Activated CD4-positive, alpha-beta memory T cell treated with anti-CD3 and anti-CD28 coated beads for 36 hours (primary cell): ENCODE measurements around the gene FKBP14. TPM values are rescaled to one million over a fixed set of nuclear protein-coding genes. Genes with fewer than 3 reads are reported as not detected.

ENCODE experiments used
- CTCF ChIA-PET: fragments of 350-600 bp; sonication (Branson Sonifier 250); formaldehyde crosslinking; loops from one replicate; lab custom pipeline; 2021; ENCODE audit warnings: antibody characterized with exemption, inconsistent platforms; lab: Charles Lee
- POLR2A ChIA-PET: fragments of 350-600 bp; sonication (Branson Sonifier 250); formaldehyde crosslinking; loops from one replicate; lab custom pipeline; 2021; ENCODE audit warnings: antibody characterized with exemption; lab: Charles Lee
- DNase-seq: peaks from one replicate; pipeline ENCODE4 v3.0.0-alpha.2; 2020
- H3K27ac Mint-ChIP-seq: one replicate; pipeline ENCODE4 v1.8.0; 2021; ENCODE audit warnings: mixed read lengths
- H3K27me3 Mint-ChIP-seq: one replicate; pipeline ENCODE4 v1.8.0; 2021; ENCODE audit warnings: mixed read lengths
- H3K36me3 Mint-ChIP-seq: one replicate; pipeline ENCODE4 v1.8.0; 2021; ENCODE audit warnings: mixed read lengths
- H3K4me1 Mint-ChIP-seq: one replicate; pipeline ENCODE4 v1.8.0; 2021; ENCODE audit warnings: low read depth, mixed read lengths
- H3K4me3 Mint-ChIP-seq: one replicate; pipeline ENCODE4 v1.8.0; 2021; ENCODE audit warnings: mild to moderate bottlenecking, mixed read lengths
- H3K9me3 Mint-ChIP-seq: one replicate; pipeline ENCODE4 v1.8.0; 2021; ENCODE audit warnings: mixed read lengths
- intact Hi-C: fragments of 100-400 bp; cut with micrococcal nuclease; formaldehyde crosslinking; loops from one replicate; pipeline ENCODE4 v1.15.1; 2023
- total RNA-seq, 2 experiments: library from RNA; stranded (reverse); gene quantifications; one replicate each; pipeline ENCODE4 v1.2.3, GENCODE V29; 2021

FKBP14 gene
- total RNA-seq, 2 experiments from 2014 or later, result 6.3 to 7.9 TPM

DNA sequence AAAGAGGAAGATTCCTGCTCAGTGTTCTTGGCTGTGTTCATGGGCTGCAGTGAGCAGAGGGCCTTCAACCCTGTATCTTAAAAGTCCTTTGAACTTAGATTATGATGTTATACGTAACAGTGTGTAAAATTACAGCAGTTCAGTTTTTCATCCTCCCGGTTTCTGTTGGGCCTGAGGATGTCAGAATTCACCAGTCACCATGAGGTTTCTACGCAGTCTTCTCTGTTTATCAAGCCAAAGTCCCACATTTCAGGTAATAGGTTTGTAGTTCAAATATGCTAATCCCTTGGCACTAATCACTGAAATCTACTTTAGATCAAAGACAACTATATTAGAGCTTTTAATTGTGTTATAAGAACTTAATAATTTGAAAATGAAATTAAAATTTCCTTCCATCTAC lies 26.6 kb upstream of the FKBP14 start:
- H3K36me3 Mint-ChIP-seq, result peaks cover 23% of the 10 kb centered on the region
- POLR2A ChIA-PET, result no interaction called here

GRCh38 chr7:30049173-30049572 lies 22.7 kb upstream of the FKBP14 start:
- intact Hi-C loops, result no loop called here
- H3K36me3 Mint-ChIP-seq, result peaks cover 26% of the 10 kb centered on the region

More for the DNA sequence above, 26.6 kb upstream of the FKBP14 start:
- DNase-seq, result no peak
- Mint-ChIP-seq H3K4me1 (peaks cover 3% of the 10 kb centered on the region), H3K4me3 (no peak overlapping the region), H3K27me3 (no peaks in the 10 kb centered on the region), H3K27ac (no peak overlapping the region), H3K9me3 (no peaks in the 10 kb centered on the region)
- CTCF ChIA-PET, result interaction anchor here (1.5 kb wide), 1 partner anchor 9 kb away, joined by 8 read pairs; no protein-coding TSS in a partner anchor
- intact Hi-C loops, result loop anchor here (10.0 kb wide), 1 partner anchor 98 kb away; no protein-coding TSS in a partner anchor

GRCh38 chr7:30048582-30048981 lies 22.1 kb upstream of the FKBP14 start:
- intact Hi-C loops, result no loop called here
- H3K27ac Mint-ChIP-seq, result no peak overlapping the region
- no peaks in the 10 kb centered on the region for H3K9me3 Mint-ChIP-seq
- no peaks in the 10 kb centered on the region for H3K27me3 Mint-ChIP-seq
- H3K36me3 Mint-ChIP-seq, result peaks cover 26% of the 10 kb centered on the region
- CTCF ChIA-PET, result no interaction called here
- peaks cover 1% of the 10 kb centered on the region for H3K4me1 Mint-ChIP-seq
- H3K4me3 Mint-ChIP-seq, result no peak overlapping the region
- POLR2A ChIA-PET, result no interaction called here
- DNase-seq, result no peak

More at GRCh38 chr7:30049173-30049572, 22.7 kb upstream of the FKBP14 start:
- POLR2A ChIA-PET, result no interaction called here
- Mint-ChIP-seq H3K9me3 (no peaks in the 10 kb centered on the region), H3K27me3 (no peaks in the 10 kb centered on the region), H3K27ac (no peak overlapping the region), H3K4me3 (no peak overlapping the region), H3K4me1 (peaks cover 3% of the 10 kb centered on the region)
- no peak for DNase-seq
- CTCF ChIA-PET, result no interaction called here

DNA sequence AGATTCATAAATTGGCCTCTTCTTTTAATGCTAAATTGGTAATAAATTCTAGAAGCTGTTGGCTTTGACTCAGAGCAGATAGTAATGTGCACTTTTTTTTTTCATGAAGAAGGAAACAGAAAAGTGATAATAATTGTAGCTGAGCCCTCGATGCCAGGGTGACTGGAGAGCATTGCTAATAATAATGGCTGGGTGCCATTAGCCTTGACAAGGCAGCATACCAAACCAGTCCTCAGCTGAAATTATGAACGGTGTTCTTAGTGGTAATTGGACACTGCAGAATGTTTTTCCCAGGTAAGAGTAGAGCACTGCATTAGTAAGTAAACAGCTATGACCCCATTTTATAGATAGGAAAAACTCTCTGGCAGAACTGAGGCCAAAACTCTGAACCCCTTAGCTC lies 20.6 kb upstream of the FKBP14 start:
- H3K27ac Mint-ChIP-seq, result no peak overlapping the region
- intact Hi-C loops, result no loop called here
- peaks cover 21% of the 10 kb centered on the region for H3K36me3 Mint-ChIP-seq
- DNase-seq, result no peak
- ChIA-PET CTCF (no interaction called here), POLR2A (interaction anchor here (0.5 kb wide), 1 partner anchor 663 kb away, joined by 5 read pairs; no protein-coding TSS in a partner anchor)
- H3K9me3 Mint-ChIP-seq, result no peaks in the 10 kb centered on the region
- H3K4me1 Mint-ChIP-seq, result no peaks in the 10 kb centered on the region
- H3K27me3 Mint-ChIP-seq, result no peaks in the 10 kb centered on the region
- no peak overlapping the region for H3K4me3 Mint-ChIP-seq

DNA sequence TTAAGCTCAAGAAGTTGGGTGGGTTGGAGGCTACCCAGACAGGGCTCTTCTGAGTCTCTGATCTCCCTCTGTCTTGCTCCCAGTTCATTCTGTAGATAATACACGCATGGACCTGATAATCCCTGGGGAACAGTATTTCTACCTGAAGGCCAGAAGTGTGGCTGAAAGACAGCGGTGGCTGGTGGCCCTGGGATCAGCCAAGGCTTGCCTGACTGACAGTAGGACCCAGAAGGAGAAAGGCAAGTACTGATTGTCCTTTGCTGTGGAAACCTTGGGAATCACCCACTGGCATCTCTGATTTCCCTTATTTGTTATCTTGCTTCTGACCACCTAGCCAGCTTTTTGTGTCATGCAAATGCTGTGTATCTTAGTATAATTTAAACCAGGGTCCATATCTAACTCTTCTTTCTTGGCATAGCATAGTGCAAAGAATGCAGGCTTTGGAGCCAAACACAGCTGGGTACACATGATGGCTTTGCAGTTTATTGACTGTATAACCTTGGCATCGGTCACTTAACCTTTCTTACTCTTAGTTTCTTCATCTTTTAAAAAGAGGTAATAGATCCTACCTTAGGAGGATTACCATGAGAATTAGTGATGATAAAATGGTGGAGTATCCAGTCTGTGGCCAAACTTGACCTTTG lies 19.7 kb upstream of the FKBP14 start:
- ChIA-PET CTCF (interaction anchor here (0.6 kb wide), 1 partner anchor 11 kb away, joined by 3 read pairs; no protein-coding TSS in a partner anchor), POLR2A (no interaction called here)
- intact Hi-C loops, result no loop called here
- Mint-ChIP-seq H3K36me3 (peaks cover 18% of the 10 kb centered on the region), H3K27me3 (no peaks in the 10 kb centered on the region), H3K4me1 (no peaks in the 10 kb centered on the region), H3K9me3 (no peaks in the 10 kb centered on the region), H3K4me3 (no peak overlapping the region), H3K27ac (no peak overlapping the region)
- no peak for DNase-seq

- Mint-ChIP-seq H3K27me3 (no peaks in the 10 kb centered on the region), H3K9me3 (no peaks in the 10 kb centered on the region), H3K4me1 (peaks cover 4% of the 10 kb centered on the region), H3K36me3 (peaks cover 4% of the 10 kb centered on the region), H3K4me3 (no peak overlapping the region), H3K27ac (no peak overlapping the region)
- CTCF ChIA-PET, result interaction anchor here (1.3 kb wide), 1 partner anchor 20 kb away, joined by 4 read pairs; no protein-coding TSS in a partner anchor
- intact Hi-C loops, result no loop called here
- POLR2A ChIA-PET, result interaction anchor here (0.6 kb wide), 1 partner anchor 469 kb away, joined by 3 read pairs; no protein-coding TSS in a partner anchor
- DNase-seq, result no peak
These were observed 15.2 kb upstream of the FKBP14 start for GRCh38 chr7:30041526-30042269.

DNA sequence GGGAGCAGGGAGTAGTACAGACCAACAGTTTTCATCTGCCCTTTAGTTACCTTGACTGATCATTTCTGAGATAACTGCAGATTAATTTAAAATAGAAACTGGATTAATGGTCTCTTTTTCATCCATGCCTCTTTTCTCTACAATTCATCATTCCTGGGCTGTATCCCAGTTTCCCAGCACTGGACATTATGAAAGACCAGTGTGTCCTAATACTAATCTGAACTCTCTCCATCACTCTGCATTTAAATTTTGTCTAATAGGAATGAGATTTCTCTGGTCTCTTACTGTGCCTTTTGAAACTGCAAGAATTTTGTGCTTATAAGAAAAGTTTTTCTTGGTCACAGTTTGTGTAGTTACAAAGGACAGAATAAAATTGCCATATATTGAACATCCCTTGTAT lies 14.4 kb upstream of the FKBP14 start:
- no peaks in the 10 kb centered on the region for H3K9me3 Mint-ChIP-seq
- CTCF ChIA-PET, result interaction anchor here (1.3 kb wide), 1 partner anchor 21 kb away, joined by 4 read pairs; no protein-coding TSS in a partner anchor
- intact Hi-C loops, result no loop called here
- POLR2A ChIA-PET, result no interaction called here
- peaks cover 4% of the 10 kb centered on the region for H3K4me1 Mint-ChIP-seq
- H3K4me3 Mint-ChIP-seq, result no peak overlapping the region
- H3K27ac Mint-ChIP-seq, result no peak overlapping the region
- peaks cover 2% of the 10 kb centered on the region for H3K36me3 Mint-ChIP-seq
- no peak for DNase-seq
- H3K27me3 Mint-ChIP-seq, result no peaks in the 10 kb centered on the region

- no peak overlapping the region for H3K4me3 Mint-ChIP-seq
- CTCF ChIA-PET, result no interaction called here
- no peak for DNase-seq
These were observed 11.9 kb upstream of the FKBP14 start for GRCh38 chr7:30038196-30038980.

GRCh38 chr7:30036220-30036619 lies 9.7 kb upstream of the FKBP14 start:
- Mint-ChIP-seq H3K27ac (no peak overlapping the region), H3K27me3 (no peaks in the 10 kb centered on the region), H3K4me3 (no peak overlapping the region), H3K4me1 (peaks cover 4% of the 10 kb centered on the region), H3K36me3 (no peaks in the 10 kb centered on the region), H3K9me3 (no peaks in the 10 kb centered on the region)
- DNase-seq, result no peak
- ChIA-PET POLR2A (no interaction called here), CTCF (no interaction called here)
- intact Hi-C loops, result no loop called here

More at GRCh38 chr7:30038196-30038980, 11.9 kb upstream of the FKBP14 start:
- no peaks in the 10 kb centered on the region for H3K27me3 Mint-ChIP-seq
- peaks cover 4% of the 10 kb centered on the region for H3K4me1 Mint-ChIP-seq
- intact Hi-C loops, result no loop called here
- H3K27ac Mint-ChIP-seq, result no peak overlapping the region
- H3K36me3 Mint-ChIP-seq, result no peaks in the 10 kb centered on the region
- no peaks in the 10 kb centered on the region for H3K9me3 Mint-ChIP-seq
- POLR2A ChIA-PET, result no interaction called here

- Mint-ChIP-seq H3K36me3 (no peaks in the 10 kb centered on the region), H3K4me1 (no peaks in the 10 kb centered on the region), H3K27ac (no peak overlapping the region), H3K27me3 (no peaks in the 10 kb centered on the region), H3K4me3 (no peak overlapping the region), H3K9me3 (no peaks in the 10 kb centered on the region)
- POLR2A ChIA-PET, result no interaction called here
- CTCF ChIA-PET, result no interaction called here
- no peak for DNase-seq
- intact Hi-C loops, result no loop called here
These were observed 8.0 kb upstream of the FKBP14 start for GRCh38 chr7:30034501-30034900.

GRCh38 chr7:30032310-30033125 lies 6.0 kb upstream of the FKBP14 start:
- CTCF ChIA-PET, result interaction anchor here (0.8 kb wide), 1 partner anchor 30 kb away, joined by 3 read pairs; no protein-coding TSS in a partner anchor
- intact Hi-C loops, result no loop called here
- Mint-ChIP-seq H3K4me1 (peaks cover 5% of the 10 kb centered on the region), H3K9me3 (no peaks in the 10 kb centered on the region), H3K4me3 (no peak overlapping the region), H3K27ac (no peak overlapping the region), H3K27me3 (no peaks in the 10 kb centered on the region), H3K36me3 (no peaks in the 10 kb centered on the region)
- DNase-seq, result no peak
- POLR2A ChIA-PET, result no interaction called here
